HL-60 (cell line): ENCODE results near the gene BEST1.

Source experiments
- CTCF ChIP-seq: IDR thresholded peaks from one replicate; pipeline ENCODE4 v1.5.1; 2011; ENCODE audit warnings: low read length, control low read depth, inconsistent platforms; ENCODE audit not compliant: insufficient read depth
- GABPA ChIP-seq: IDR thresholded peaks from 2 replicates; pipeline ENCODE4 v1.6.1; 2012; ENCODE audit warnings: low read depth

- TF ChIP-seq CTCF (no peak), GABPA (no peak)
Measured at GRCh38 chr11:61919705-61920631, 30.2 kb upstream of the BEST1 start.
